Neuronal stem cell (in vitro differentiated cells): ENCODE results near the gene VBP1.
"Not testable (repeated sequence)": the region's sequence is repeated elsewhere in the genome, so short reads cannot be mapped to it uniquely, and the experiment has no call there.

ENCODE experiments used
- DNase-seq: peaks from one replicate; pipeline ENCODE4 v3.0.0-alpha.2; 2013; ENCODE audit warnings: low spot score
- H2AFZ ChIP-seq: one replicate; pipeline ENCODE4 v1.6.1; 2013; ENCODE audit warnings: mild to moderate bottlenecking, low read length, inconsistent platforms
- H2AK5ac ChIP-seq: 2 replicates; pipeline ENCODE4 v1.6.1; 2013; ENCODE audit warnings: low read depth, mild to moderate bottlenecking, inconsistent platforms, low read length, moderate library complexity, mixed read lengths
- H2BK120ac ChIP-seq: 2 replicates; pipeline ENCODE4 v1.6.1; 2013; ENCODE audit warnings: low read depth, mild to moderate bottlenecking, inconsistent platforms, low read length, moderate library complexity, mixed read lengths
- H2BK12ac ChIP-seq: one replicate; pipeline ENCODE4 v1.6.1; 2013; ENCODE audit warnings: low read length, inconsistent platforms
- H2BK15ac ChIP-seq: 2 replicates; pipeline ENCODE4 v1.6.1; 2013; ENCODE audit warnings: mild to moderate bottlenecking, low read length, inconsistent platforms, mixed read lengths
- H2BK5ac ChIP-seq: one replicate; pipeline ENCODE4 v1.6.1; 2013; ENCODE audit warnings: inconsistent platforms, mild to moderate bottlenecking, low read length, moderate library complexity
- H3K14ac ChIP-seq: one replicate; pipeline ENCODE4 v1.6.1; 2013; ENCODE audit warnings: low read length, inconsistent platforms
- H3K18ac ChIP-seq: 2 replicates; pipeline ENCODE4 v1.6.1; 2013; ENCODE audit warnings: low read length, inconsistent platforms
- H3K23ac ChIP-seq: 2 replicates; pipeline ENCODE4 v1.6.1; 2013; ENCODE audit warnings: low read depth, mild to moderate bottlenecking, mixed read lengths, low read length, inconsistent platforms; ENCODE audit not compliant: poor library complexity
- H3K27ac ChIP-seq: replicated peaks from 3 replicates; pipeline ENCODE4 v1.5.1; 2013; ENCODE audit warnings: low read length, inconsistent platforms
- H3K27me3 ChIP-seq, 3 experiments: 2 replicates each; pipeline ENCODE4 v1.6.1; 2013; ENCODE audit warnings: low read length in 3 of 3, mild to moderate bottlenecking in 2 of 3, inconsistent platforms in 1 of 3, low read depth in 1 of 3, mixed read lengths in 1 of 3, moderate library complexity in 1 of 3; ENCODE audit not compliant: control insufficient read depth in 3 of 3, insufficient read depth in 3 of 3
- H3K36me3 ChIP-seq, 2 donors: replicated peaks in 1 of 2; 2 replicates each; pipeline ENCODE4 v1.6.1; 2013; ENCODE audit warnings: low read length in 2 of 2; ENCODE audit not compliant: control insufficient read depth in 2 of 2, insufficient read depth in 2 of 2
- H3K4ac ChIP-seq: 2 replicates; pipeline ENCODE4 v1.6.1; 2013; ENCODE audit warnings: inconsistent platforms, mild to moderate bottlenecking, low read length, moderate library complexity
- H3K4me1 ChIP-seq, 2 donors: 1 replicate in 1 of 2; 2 replicates in 1 of 2; pipeline ENCODE4 v1.6.1; 2013; ENCODE audit warnings: low read length in 2 of 2, low read depth in 1 of 2; ENCODE audit not compliant: control insufficient read depth in 2 of 2, insufficient read depth in 1 of 2
- H3K4me2 ChIP-seq: one replicate; pipeline ENCODE4 v1.6.1; 2013; ENCODE audit warnings: mild to moderate bottlenecking, low read length, inconsistent platforms; ENCODE audit not compliant: insufficient read depth, poor library complexity, severe bottlenecking
- H3K4me3 ChIP-seq, 2 donors: 2 replicates each; pipeline ENCODE4 v1.5.1; 2013; ENCODE audit warnings: low read length in 2 of 2, mild to moderate bottlenecking in 2 of 2, inconsistent platforms in 1 of 2, moderate library complexity in 1 of 2
- H3K79me1 ChIP-seq: one replicate; pipeline ENCODE4 v1.6.1; 2013; ENCODE audit warnings: low read depth, mild to moderate bottlenecking, inconsistent platforms, low read length, moderate library complexity
- H3K9ac ChIP-seq: one replicate; pipeline ENCODE4 v1.6.1; 2013; ENCODE audit warnings: mild to moderate bottlenecking, low read depth, low read length, inconsistent platforms; ENCODE audit not compliant: poor library complexity
- H3K9me3 ChIP-seq, 2 donors: replicated peaks in 1 of 2; 2 replicates each; pipeline versions ENCODE3 to v1.6.1; 2013; ENCODE audit warnings: low read length in 2 of 2, mild to moderate bottlenecking in 2 of 2, inconsistent platforms in 1 of 2, low read depth in 1 of 2, mixed read lengths in 1 of 2, moderate library complexity in 1 of 2; ENCODE audit not compliant: control insufficient read depth in 2 of 2, insufficient read depth in 1 of 2
- H4K8ac ChIP-seq: one replicate; pipeline ENCODE4 v1.6.1; 2013; ENCODE audit warnings: low read depth, mild to moderate bottlenecking, inconsistent platforms, low read length, moderate library complexity
- H4K91ac ChIP-seq: one replicate; pipeline ENCODE4 v1.6.1; 2013; ENCODE audit warnings: low read length, low read depth, mild to moderate bottlenecking, inconsistent platforms; ENCODE audit not compliant: poor library complexity
- WGBS, 2 donors: extraction: QIAGEN DNeasy Blood & Tissue Kit; methylation state at CpG; one replicate each; pipeline ENCODE4 v1.1.7; 2013; ENCODE audit warnings: missing lambda C conversion rate in 2 of 2, mixed read lengths in 1 of 2; ENCODE audit not compliant: insufficient read length in 2 of 2, insufficient replicate concordance in 1 of 2; ENCODE audit errors: extremely low coverage in 2 of 2; 5-methylcytosine and 5-hydroxymethylcytosine counted together

VBP1 gene

GRCh38 chrX:155218777-155219176 lies 2.5 kb downstream of the VBP1 start:
- Histone ChIP-seq H3K27ac (no peak overlapping the region), H2BK12ac (no peak overlapping the region), H2AK5ac (no peak overlapping the region), H3K4me2 (no peak overlapping the region), H3K23ac (no peak overlapping the region), H4K91ac (no peak overlapping the region), H2BK5ac (no peak overlapping the region), H3K18ac (no peak overlapping the region), H3K27me3 (no peaks in the 10 kb centered on the region), H2BK15ac (no peak overlapping the region), H3K14ac (no peak overlapping the region), H3K4me3 (no peak overlapping the region), H3K4me1 (peaks cover 2 to 3% of the 10 kb centered on the region in 2 donors), H3K9me3 (peaks cover 0 to 3% of the 10 kb centered on the region in 2 donors), H3K79me1 (no peaks in the 10 kb centered on the region), H3K36me3 (peaks cover 2 to 34% of the 10 kb centered on the region in 2 donors), H2BK120ac (no peak overlapping the region), H2AFZ (no peak overlapping the region), H3K4ac (no peak overlapping the region), H4K8ac (no peak overlapping the region), H3K9ac (no peak overlapping the region)
- WGBS, 2 donors: no CpG with 5 or more reads among the region's 2 CpGs
- no peak for DNase-seq

- no peak overlapping the region for H2AK5ac ChIP-seq
- no CpG with 5 or more reads among the region's 4 CpGs for WGBS, 2 donors
- no peak overlapping the region for H2BK5ac ChIP-seq
- H3K27ac ChIP-seq: no peak overlapping the region
- peaks cover 2 to 52% of the 10 kb centered on the region in 2 donors for H3K36me3 ChIP-seq
- H2AFZ ChIP-seq: no peak overlapping the region
- no peak overlapping the region for H3K14ac ChIP-seq
- no peak for DNase-seq
- H3K4me2 ChIP-seq: no peak overlapping the region
- no peak overlapping the region for H4K8ac ChIP-seq
- H3K27me3 ChIP-seq: no peaks in the 10 kb centered on the region
- H3K9ac ChIP-seq: no peak overlapping the region
- H2BK15ac ChIP-seq: no peak overlapping the region
- no peak overlapping the region for H3K23ac ChIP-seq
- H3K4me3 ChIP-seq: no peak overlapping the region
- peaks cover 2 to 3% of the 10 kb centered on the region in 2 donors for H3K4me1 ChIP-seq
- H3K9me3 ChIP-seq: peaks cover 0 to 3% of the 10 kb centered on the region in 2 donors
- H4K91ac ChIP-seq: no peak overlapping the region
- H2BK120ac ChIP-seq: no peak overlapping the region
- no peak overlapping the region for H3K18ac ChIP-seq
- no peaks in the 10 kb centered on the region for H3K79me1 ChIP-seq
- H3K4ac ChIP-seq: no peak overlapping the region
- no peak overlapping the region for H2BK12ac ChIP-seq
Observed at GRCh38 chrX:155221351-155221750, 5.1 kb downstream of the VBP1 start.

GRCh38 chrX:155223746-155224145 lies 7.5 kb downstream of the VBP1 start:
- not testable (repeated sequence) for H3K23ac ChIP-seq, H2BK5ac ChIP-seq, H2BK12ac ChIP-seq, H2BK15ac ChIP-seq, H3K9ac ChIP-seq, H2AK5ac ChIP-seq, H3K4me3 ChIP-seq, H2BK120ac ChIP-seq, H3K4me2 ChIP-seq, H2AFZ ChIP-seq, H3K9me3 ChIP-seq, H3K27ac ChIP-seq, H4K91ac ChIP-seq, H4K8ac ChIP-seq, DNase-seq, H3K4ac ChIP-seq, H3K14ac ChIP-seq, H3K18ac ChIP-seq, H3K79me1 ChIP-seq, H3K4me1 ChIP-seq, H3K27me3 ChIP-seq
- no CpG with 5 or more reads among the region's 30 CpGs for WGBS, 2 donors
- H3K36me3 ChIP-seq: peaks cover 6 to 69% of the 10 kb centered on the region in 2 donors

GRCh38 chrX:155225774-155226173 lies 9.5 kb downstream of the VBP1 start:
- H3K18ac ChIP-seq: no peak overlapping the region
- H2BK5ac ChIP-seq: no peak overlapping the region
- H2AFZ ChIP-seq: no peak overlapping the region
- no peaks in the 10 kb centered on the region for H3K27me3 ChIP-seq
- H2BK120ac ChIP-seq: no peak overlapping the region
- H3K23ac ChIP-seq: no peak overlapping the region
- H3K9me3 ChIP-seq: peaks cover 0 to 3% of the 10 kb centered on the region in 2 donors
- no peak overlapping the region for H2AK5ac ChIP-seq
- H4K8ac ChIP-seq: no peak overlapping the region
- no peaks in the 10 kb centered on the region for H3K79me1 ChIP-seq
- no peak overlapping the region for H2BK12ac ChIP-seq
- no CpG with 5 or more reads among the region's 3 CpGs for WGBS, 2 donors
- no peak overlapping the region for H3K4ac ChIP-seq
- no peak overlapping the region for H3K14ac ChIP-seq
- H3K4me3 ChIP-seq: no peak overlapping the region
- DNase-seq: no peak
- no peak overlapping the region for H3K27ac ChIP-seq
- H2BK15ac ChIP-seq: no peak overlapping the region
- H4K91ac ChIP-seq: no peak overlapping the region
- H3K36me3 ChIP-seq: peaks cover 6 to 78% of the 10 kb centered on the region in 2 donors
- no peak overlapping the region for H3K9ac ChIP-seq
- H3K4me1 ChIP-seq: no peaks in the 10 kb centered on the region
- no peak overlapping the region for H3K4me2 ChIP-seq
